Midbrain (tissue), 1 donor: ENCODE results near the gene RBM34.
A peak's percentile ranks its signal among the peaks of the same experiment; 100 is the strongest.
"Not testable (repeated sequence)": the region's sequence is repeated elsewhere in the genome, so short reads cannot be mapped to it uniquely, and the experiment has no call there.

Source experiments
- DNase-seq: peaks from one replicate; lab custom pipeline; 2025; lab: John Stamatoyannopoulos, UW

Gene RBM34

GRCh38 chr1:235160957-235161684, at the start of gene RBM34:
RBM34 (minus strand) TSS chr1:235161250; CDS start chr1:235161226, 24 bp downstream.
- DNase-seq, result peak; percentile 93

GRCh38 chr1:235207209-235207565, 46.1 kb upstream of the RBM34 start:
- no peak for DNase-seq

GRCh38 chr1:235206533-235207208, 45.6 kb upstream of the RBM34 start:
- no peak for DNase-seq

- no peak for DNase-seq
These were observed 44.6 kb upstream of the RBM34 start for GRCh38 chr1:235205687-235206086.

GRCh38 chr1:235203428-235203827, 42.4 kb upstream of the RBM34 start:
- no peak for DNase-seq

- not testable (repeated sequence) for DNase-seq
These were observed 41.4 kb upstream of the RBM34 start for GRCh38 chr1:235202447-235202846.

- DNase-seq, result peak; percentile 38
These were observed 38.4 kb upstream of the RBM34 start for GRCh38 chr1:235199441-235199840.

GRCh38 chr1:235190431-235190830, 29.4 kb upstream of the RBM34 start:
- no peak for DNase-seq

- DNase-seq, result no peak
These were observed 26.3 kb upstream of the RBM34 start for GRCh38 chr1:235187316-235187715.

- DNase-seq, result no peak
These were observed 20.7 kb upstream of the RBM34 start for GRCh38 chr1:235181561-235182245.

GRCh38 chr1:235180916-235181460, 19.9 kb upstream of the RBM34 start:
- DNase-seq, result no peak

- DNase-seq, result no peak
These were observed 15.4 kb upstream of the RBM34 start for GRCh38 chr1:235176486-235176885.

GRCh38 chr1:235169986-235170385, 8.9 kb upstream of the RBM34 start:
- no peak for DNase-seq

GRCh38 chr1:235168375-235168774, 7.3 kb upstream of the RBM34 start:
- no peak for DNase-seq

GRCh38 chr1:235161685-235162327, 756 bp upstream of the RBM34 start:
- DNase-seq, result no peak

- no peak for DNase-seq
These were observed 580 bp downstream of the RBM34 start for GRCh38 chr1:235160383-235160956.

- DNase-seq, result not testable (repeated sequence)
These were observed 1.1 kb downstream of the RBM34 start for GRCh38 chr1:235159930-235160329.

GRCh38 chr1:235159284-235159683, 1.8 kb downstream of the RBM34 start:
- not testable (repeated sequence) for DNase-seq

- DNase-seq, result no peak
These were observed 2.4 kb downstream of the RBM34 start for GRCh38 chr1:235158680-235159079.

GRCh38 chr1:235157150-235157549, 3.9 kb downstream of the RBM34 start:
- DNase-seq, result no peak

GRCh38 chr1:235156740-235157139, 4.3 kb downstream of the RBM34 start:
- DNase-seq, result no peak

- no peak for DNase-seq
These were observed 4.8 kb downstream of the RBM34 start for GRCh38 chr1:235156265-235156664.
